HG02938 (cell line): ENCODE results near the gene PLEKHG2.

Experiments used
- ATAC-seq: cut with Tn5 transposase; IDR thresholded peaks from one replicate; pipeline ENCODE4 v1.9.1; 2021; ENCODE audit warnings: mild to moderate bottlenecking, moderate library complexity; ENCODE audit not compliant: unreplicated experiment

The PLEKHG2 gene

DNA sequence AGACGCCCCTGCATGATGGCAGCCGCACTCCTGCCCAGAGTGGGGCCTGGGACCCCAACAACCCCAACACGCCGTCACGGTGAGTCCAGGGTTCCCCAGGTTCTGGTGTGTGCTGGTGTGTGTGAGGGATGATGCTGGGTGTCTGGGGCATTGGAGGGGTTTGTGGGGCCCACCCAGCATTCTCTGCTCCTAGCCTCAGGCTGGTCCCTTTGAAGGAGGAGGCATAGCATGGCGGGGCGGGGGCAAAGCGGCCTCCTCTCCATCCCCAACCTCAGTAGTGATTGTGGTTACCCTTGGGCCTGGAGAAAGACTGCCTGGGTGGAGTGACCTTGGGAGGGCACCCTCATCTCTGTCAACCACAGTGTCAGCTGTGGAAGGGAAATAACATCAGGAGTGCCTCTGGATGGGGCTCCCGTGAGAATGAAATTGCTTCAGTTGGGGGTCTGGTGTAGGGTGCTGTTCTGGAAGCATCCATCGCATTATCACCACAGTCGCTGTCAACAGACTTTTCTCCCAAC is 61.0 kb downstream of the PLEKHG2 start:
- ATAC-seq = no peak

DNA sequence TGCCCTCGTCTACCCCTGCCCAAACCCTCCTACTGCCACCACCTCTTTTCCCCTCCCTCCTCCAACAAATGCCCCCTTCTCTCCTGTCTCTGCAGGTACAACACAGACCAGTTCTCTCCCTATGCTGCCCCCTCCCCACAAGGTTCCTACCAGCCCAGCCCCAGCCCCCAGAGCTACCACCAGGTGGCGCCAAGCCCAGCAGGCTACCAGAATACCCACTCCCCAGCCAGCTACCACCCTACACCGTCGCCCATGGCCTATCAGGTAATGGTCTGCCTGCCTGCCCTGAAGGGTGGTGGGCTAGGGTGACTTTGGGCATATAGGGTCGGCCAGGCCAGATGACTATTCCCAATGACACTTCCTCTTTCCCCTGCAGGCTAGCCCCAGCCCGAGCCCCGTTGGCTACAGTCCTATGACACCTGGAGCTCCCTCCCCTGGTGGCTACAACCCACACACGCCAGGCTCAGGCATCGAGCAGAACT is 61.7 kb downstream of the PLEKHG2 start:
- no peak for ATAC-seq

DNA sequence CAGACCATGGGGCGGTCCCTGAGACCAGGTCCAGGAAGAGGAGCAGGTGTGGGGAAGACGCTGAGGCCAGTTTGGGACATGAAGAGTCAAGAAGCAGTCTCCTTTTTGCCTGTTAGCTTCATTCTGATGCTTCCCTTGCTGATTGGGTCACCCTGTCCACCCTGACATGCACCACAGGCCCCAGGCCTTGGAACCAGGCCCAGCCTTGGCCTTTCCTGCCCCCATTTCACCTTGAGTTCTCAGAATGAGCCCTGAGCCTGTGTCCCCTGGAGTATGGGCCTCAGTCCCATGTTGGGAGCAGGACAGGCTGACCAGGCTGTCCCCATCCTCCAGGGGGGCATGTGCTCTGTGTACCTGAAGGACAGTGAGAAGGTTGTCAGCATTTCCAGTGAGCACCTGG is 63.3 kb downstream of the PLEKHG2 start:
- ATAC-seq = no peak
